ENCODE measurements around the gene SEPTIN12. TPM values are rescaled to one million over a fixed set of nuclear protein-coding genes. Genes with fewer than 3 reads are reported as not detected.

Gene SEPTIN12
- total and polyA plus RNA-seq, 2 of the 4 experiments (the other 2 are of a cell fraction) = not detected

- in situ Hi-C loops (cut with MboI; ENCODE audit: low sequenced_read_pairs) (no loop called here), intact Hi-C loops (cut with micrococcal nuclease) (no loop called here), dilution Hi-C loops (cut with HindIII; ENCODE audit: low sequenced_read_pairs, unreplicated experiment) (no loop called here)
- DNase-seq (no peak), ATAC-seq (ENCODE audit: low read depth) (peak; percentile 40)
- ChIA-PET POLR2A (ENCODE audit: unreplicated experiment) (no interaction called here), CTCF (no interaction called here)
- Histone ChIP-seq H3K9ac (ENCODE audit: low read depth, low read length) (no peak overlapping the region), H4K91ac (ENCODE audit: insufficient read depth, low read depth, low read length) (no peak overlapping the region), H3K27ac (ENCODE audit: insufficient read depth, low read length) (no peak overlapping the region), H4K20me1 (ENCODE audit: insufficient read depth, low read length) (no peaks in the 10 kb centered on the region), H3K4ac (ENCODE audit: low read depth, low read length) (no peak overlapping the region), H3K56ac (ENCODE audit: extremely low read depth, insufficient read depth, low read length) (no peak overlapping the region), H2AK9ac (replicated peaks; ENCODE audit: low read depth, low read length, poor library complexity) (no peak overlapping the region), H3K23ac (ENCODE audit: low read depth, low read length) (no peak overlapping the region), H4K8ac (ENCODE audit: low read depth in 2 of 2, low read length in 2 of 2) (no peak overlapping the region), H2BK120ac (ENCODE audit: low read depth, low read length) (no peak overlapping the region), H3K4me3 (ENCODE audit: insufficient read depth, low read depth, low read length) (no peak overlapping the region), H3K9me3 (ENCODE audit: control insufficient read depth, insufficient read depth, low read length) (no peaks in the 10 kb centered on the region), H3K9me1 (ENCODE audit: insufficient read depth, low read length) (no peaks in the 10 kb centered on the region), H2AK5ac (ENCODE audit: low read depth, low read length) (no peak overlapping the region), H3K27me3 (ENCODE audit: control insufficient read depth, insufficient read depth, low read length) (no peaks in the 10 kb centered on the region), H2BK20ac (ENCODE audit: low read depth, low read length) (no peak overlapping the region), H2AFZ (replicated peaks; ENCODE audit: low read length, poor library complexity) (no peak overlapping the region), H3K4me2 (ENCODE audit: low read depth, low read length) (no peak overlapping the region), H2BK15ac (ENCODE audit: low read depth, low read length) (no peak overlapping the region), H3K4me1 (ENCODE audit: control insufficient read depth, insufficient read depth, low read length) (peaks cover 8% of the 10 kb centered on the region; the same call in 1 of the 2 replicates), H4K5ac (ENCODE audit: low read depth, low read length) (no peak overlapping the region), H3K18ac (ENCODE audit: low read depth, low read length) (no peak overlapping the region), H3K79me1 (ENCODE audit: low read depth in 1 of 2, low read length in 2 of 2) (peaks cover 2 to 5% of the 10 kb centered on the region in 2 experiments; a peak in 1 of 4 replicates), H2BK5ac (ENCODE audit: low read depth, low read length, poor library complexity, severe bottlenecking) (no peak overlapping the region), H3K36me3 (ENCODE audit: control insufficient read depth, insufficient read depth, low read length) (peaks cover 55% of the 10 kb centered on the region), H3K14ac (replicated peaks; ENCODE audit: low read depth, low read length) (no peak overlapping the region)
- TF ChIP-seq BHLHE40 (IDR thresholded peaks at IDR 0.05; ENCODE audit: low read depth, low read length) (no peak), RAD21 (IDR thresholded peaks at IDR 0.05; ENCODE audit: low read length) (no peak), FOS (IDR thresholded peaks at IDR 0.05; ENCODE audit: low read depth, low read length) (no peak), RFX5 (IDR thresholded peaks at IDR 0.05; ENCODE audit: low read depth, low read length) (no peak), MXI1 (IDR thresholded peaks at IDR 0.05; ENCODE audit: borderline replicate concordance, low read depth, low read length) (no peak), SMC3 (IDR thresholded peaks at IDR 0.05; ENCODE audit: low read depth, low read length) (no peak), CHD1 (IDR thresholded peaks at IDR 0.05; ENCODE audit: low read depth, low read length) (no peak), ELK1 (IDR thresholded peaks at IDR 0.05; ENCODE audit: borderline replicate concordance, low read depth, low read length) (no peak)
- WGBS, 2 experiments (ENCODE audit: extremely low coverage in 2 of 2, insufficient read length in 1 of 2) = 82% methylated on average over 6 of the region's 16 CpGs; no CpG with 5 or more reads in 1 of the 2 experiments
- BruUV-seq (replicated peaks) = no TSS peak
Observed at GRCh38 chr16:4814542-4815173, 26.5 kb upstream of the SEPTIN12 start.

Measured in IMR-90 (cell line).